ENCODE data around the gene GLP2R. TPM values are rescaled to one million over a fixed set of nuclear protein-coding genes. Genes with fewer than 3 reads are reported as not detected.
A peak's percentile ranks its signal among the peaks of the same experiment; 100 is the strongest.

GLP2R gene
- total and polyA plus RNA-seq, 11 donors, result 0.05 to 0.91 (median 0.15) TPM; not detected in 3

DNA sequence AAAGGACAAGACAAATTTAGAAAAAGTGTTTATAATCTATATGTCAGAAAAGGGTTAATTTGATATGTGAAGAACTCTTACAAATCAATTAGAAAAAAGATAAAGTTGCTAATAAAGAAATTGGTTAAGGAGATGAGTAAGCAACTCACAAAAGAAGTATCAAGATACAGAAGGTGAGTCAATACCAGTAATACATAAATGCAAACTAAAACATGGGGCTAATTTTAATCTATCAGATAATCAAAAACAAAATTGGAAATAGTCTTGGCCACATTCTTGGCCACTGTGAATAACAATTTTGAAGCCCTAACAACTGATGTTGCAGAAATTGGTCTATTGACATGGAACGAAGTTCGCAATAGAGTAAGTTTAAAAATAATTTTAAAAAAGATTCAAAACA, 41.2 kb upstream of the GLP2R start:
- Histone ChIP-seq H3K4me1 (no peaks in the 10 kb centered on the region), H3K4me3 (no peak overlapping the region), H3K27ac (no peak overlapping the region), H3K36me3 (no peaks in the 10 kb centered on the region), H3K27me3 (peaks cover 0 to 31% (median 0%) of the 10 kb centered on the region in 9 donors), H3K9me3 (no peaks in the 10 kb centered on the region)
- TF ChIP-seq, protein P1, sequence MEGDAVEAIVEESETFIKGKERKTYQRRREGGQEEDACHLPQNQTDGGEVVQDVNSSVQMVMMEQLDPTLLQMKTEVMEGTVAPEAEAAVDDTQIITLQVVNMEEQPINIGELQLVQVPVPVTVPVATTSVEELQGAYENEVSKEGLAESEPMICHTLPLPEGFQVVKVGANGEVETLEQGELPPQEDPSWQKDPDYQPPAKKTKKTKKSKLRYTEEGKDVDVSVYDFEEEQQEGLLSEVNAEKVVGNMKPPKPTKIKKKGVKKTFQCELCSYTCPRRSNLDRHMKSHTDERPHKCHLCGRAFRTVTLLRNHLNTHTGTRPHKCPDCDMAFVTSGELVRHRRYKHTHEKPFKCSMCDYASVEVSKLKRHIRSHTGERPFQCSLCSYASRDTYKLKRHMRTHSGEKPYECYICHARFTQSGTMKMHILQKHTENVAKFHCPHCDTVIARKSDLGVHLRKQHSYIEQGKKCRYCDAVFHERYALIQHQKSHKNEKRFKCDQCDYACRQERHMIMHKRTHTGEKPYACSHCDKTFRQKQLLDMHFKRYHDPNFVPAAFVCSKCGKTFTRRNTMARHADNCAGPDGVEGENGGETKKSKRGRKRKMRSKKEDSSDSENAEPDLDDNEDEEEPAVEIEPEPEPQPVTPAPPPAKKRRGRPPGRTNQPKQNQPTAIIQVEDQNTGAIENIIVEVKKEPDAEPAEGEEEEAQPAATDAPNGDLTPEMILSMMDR (IDR thresholded peaks at IDR 0.05), result no peak
- TF ChIP-seq POLR2A (IDR thresholded peaks at IDR 0.05), result no peak
- ATAC-seq (no peak), DNase-seq (no peak)
- WGBS, 4 donors, result 94 to 96% (median 95%) methylated on average over 2 of the region's 2 CpGs
- intact Hi-C loops (cut with DNase I), result no loop called here

DNA sequence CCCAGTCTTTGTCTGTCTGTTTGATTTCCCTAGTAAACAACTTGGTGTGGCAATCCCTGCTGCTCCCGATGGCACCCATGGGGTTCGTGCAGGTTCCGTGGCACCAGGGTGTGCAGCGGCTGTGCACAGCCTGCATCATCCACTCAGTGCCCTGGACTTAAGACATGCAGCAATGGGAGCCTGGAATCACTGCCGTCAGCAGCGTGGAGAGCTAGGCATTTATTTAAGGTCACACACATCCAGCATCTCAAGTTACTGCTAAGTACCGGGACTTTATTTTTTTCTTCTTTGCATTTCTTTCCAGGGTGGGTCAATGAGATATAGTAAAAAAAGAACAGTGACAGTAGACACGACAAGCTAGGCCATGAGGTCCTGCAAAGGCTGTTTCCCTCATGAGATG, 37.1 kb upstream of the GLP2R start:
- no peak overlapping the region for H3K4me3 ChIP-seq
- intact Hi-C loops (cut with DNase I), result no loop called here
- H3K9me3 ChIP-seq, result no peaks in the 10 kb centered on the region
- peaks cover 0 to 5% (median 0%) of the 10 kb centered on the region in 9 donors for H3K27me3 ChIP-seq
- H3K36me3 ChIP-seq, result no peaks in the 10 kb centered on the region
- no peak overlapping the region for H3K27ac ChIP-seq
- TF ChIP-seq, protein P1 (IDR thresholded peaks at IDR 0.05), result no peak
- TF ChIP-seq POLR2A (IDR thresholded peaks at IDR 0.05), result no peak
- WGBS, 4 donors, result 71 to 81% (median 76%) methylated on average over 5 to 8 of the region's 8 CpGs
- H3K4me1 ChIP-seq, result peaks cover 0 to 13% (median 6%) of the 10 kb centered on the region in 12 donors
- no peak for DNase-seq
- ATAC-seq, result no peak

DNA sequence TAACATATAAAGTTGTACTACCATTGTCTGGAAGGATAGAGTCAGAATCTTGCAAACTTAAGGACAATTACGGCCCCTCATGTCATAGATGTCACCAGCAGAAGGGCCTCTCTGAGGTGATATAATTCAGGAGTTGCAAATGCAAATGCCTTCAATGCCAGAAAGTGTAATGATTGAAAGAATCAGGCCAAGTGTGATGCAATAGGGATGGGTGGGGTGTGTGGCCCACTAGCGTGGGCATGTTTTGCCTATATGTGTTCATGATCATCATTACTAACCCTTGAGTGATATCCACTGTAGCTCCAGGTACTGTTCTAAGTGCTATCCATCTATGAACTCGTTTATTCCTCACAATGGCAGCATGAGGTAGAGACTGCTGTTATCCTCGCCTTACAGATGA, 35.4 kb upstream of the GLP2R start:
- Histone ChIP-seq H3K4me1 (peaks cover 0 to 13% (median 6%) of the 10 kb centered on the region in 12 donors), H3K4me3 (peak overlapping the region in 1 of 12 donors; percentile 42), H3K27ac (peak overlapping the region in 1 of 12 donors; percentile 88), H3K27me3 (peaks cover 0 to 4% (median 0%) of the 10 kb centered on the region in 9 donors), H3K36me3 (no peaks in the 10 kb centered on the region), H3K9me3 (no peaks in the 10 kb centered on the region)
- TF ChIP-seq, protein P1 (IDR thresholded peaks at IDR 0.05), result no peak
- no peak for TF ChIP-seq POLR2A (IDR thresholded peaks at IDR 0.05)
- 54 to 72% (median 68%) methylated on average over 4 of the region's 4 CpGs for WGBS, 4 donors
- DNase-seq (no peak), ATAC-seq (no peak)
- intact Hi-C loops (cut with DNase I), result no loop called here

DNA sequence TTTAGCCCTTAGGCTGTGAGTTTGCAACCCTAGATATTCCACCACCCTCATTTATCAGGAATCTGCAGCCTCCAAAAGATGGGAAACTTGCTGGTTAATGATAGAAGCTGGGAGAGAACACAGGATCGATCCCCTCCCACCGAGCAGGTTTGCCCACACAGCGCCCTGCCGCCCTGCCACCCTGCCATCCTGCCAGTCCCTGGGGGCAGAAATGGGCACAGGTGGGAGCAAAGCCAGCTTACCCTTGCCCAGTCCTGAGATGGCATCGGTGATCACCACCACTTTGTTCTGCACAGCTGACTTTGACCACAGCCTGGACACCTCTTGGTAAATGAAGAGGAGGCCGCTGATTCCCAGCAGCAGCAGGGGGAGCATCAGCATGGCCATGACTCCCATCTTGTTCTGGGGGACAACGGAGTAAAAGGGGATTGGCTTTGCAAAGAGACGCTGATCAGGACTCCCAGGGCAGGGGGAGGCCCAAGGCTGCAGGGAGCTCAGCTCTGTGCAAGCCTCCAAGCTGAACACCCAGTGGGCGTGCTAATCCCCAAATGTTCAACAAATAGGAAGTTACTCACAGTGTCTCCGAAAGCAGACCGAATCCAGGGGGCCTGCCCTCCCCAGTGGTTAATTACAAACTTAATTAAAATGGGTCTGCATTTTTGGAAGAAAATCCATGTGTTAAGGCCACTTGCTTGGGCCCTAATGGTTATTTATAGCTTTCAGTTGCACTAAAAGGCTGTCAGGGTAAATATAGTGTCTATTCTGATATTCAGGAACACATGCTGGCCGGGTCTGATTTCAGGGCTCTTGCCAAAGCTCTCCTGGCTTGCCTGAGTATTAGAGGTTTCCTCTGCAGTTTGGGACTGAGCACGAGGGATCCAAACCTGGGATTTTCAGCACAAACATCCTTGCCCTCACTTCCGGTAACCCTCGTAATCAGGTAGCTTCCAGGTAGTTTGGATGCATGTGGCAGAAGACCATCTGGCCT, 34.5 kb upstream of the GLP2R start, which contains the start of gene DHRS7C:
Gene DHRS7C (minus strand): TSS at position 704 of the 988 bp plus-strand sequence. CDS start 308 bp downstream, at position 396.
- no peaks in the 10 kb centered on the region for H3K36me3 ChIP-seq
- H3K4me3 ChIP-seq, result peak within 1 kb of the TSS in 3 of 12 donors; percentile 7 to 42 (median 32)
- no peak for TF ChIP-seq POLR2A (IDR thresholded peaks at IDR 0.05)
- TF ChIP-seq, protein P1 (IDR thresholded peaks at IDR 0.05), result no peak
- peak; percentile 86 to 93 (median 92) for ATAC-seq
- peaks cover 0 to 4% (median 0%) of the 10 kb centered on the region in 9 donors for H3K27me3 ChIP-seq
- intact Hi-C loops (cut with DNase I), result no loop called here
- peak in 4 of 5 donors; percentile 44 to 68 (median 46) for DNase-seq
- peaks cover 0 to 13% (median 6%) of the 10 kb centered on the region in 12 donors for H3K4me1 ChIP-seq
- WGBS, 4 donors, result 44 to 52% (median 48%) methylated on average over 15 of the region's 15 CpGs
- no peaks in the 10 kb centered on the region for H3K9me3 ChIP-seq
- peak within 1 kb of the TSS in 9 of 12 donors; percentile 40 to 88 (median 61) for H3K27ac ChIP-seq

Measured in heart left ventricle (tissue), 16 donors.